Liver (tissue), 3 donors: ENCODE data around the gene TRAK2.
"Not testable (repeated sequence)": the region's sequence is repeated elsewhere in the genome, so short reads cannot be mapped to it uniquely, and the experiment has no call there.

Source experiments
- GABPA ChIP-seq, 2 donors: IDR thresholded peaks in 1 of 2; conservative IDR thresholded peaks in 1 of 2; 2 replicates each; pipeline ENCODE4 v1.6.1; 2016; ENCODE audit warnings: antibody characterized with exemption in 2 of 2, mild to moderate bottlenecking in 1 of 2, moderate library complexity in 1 of 2
- RAD21 ChIP-seq, 2 donors: IDR thresholded peaks; 2 replicates each; pipeline ENCODE4 v1.6.1; 2016; ENCODE audit warnings: antibody characterized with exemption in 2 of 2, mild to moderate bottlenecking in 2 of 2
- RXRA ChIP-seq, 2 donors: IDR thresholded peaks; 2 replicates each; pipeline ENCODE4 v1.6.1; 2017 to 2018; ENCODE audit warnings: antibody characterized with exemption in 2 of 2, mild to moderate bottlenecking in 1 of 2
- SP1 ChIP-seq: IDR thresholded peaks from 2 replicates; pipeline ENCODE4 v1.6.1; 2018; ENCODE audit warnings: antibody characterized with exemption, mild to moderate bottlenecking
- TAF1 ChIP-seq: conservative IDR thresholded peaks from 2 replicates; pipeline ENCODE4 v1.6.1; 2016; ENCODE audit warnings: antibody characterized with exemption, mild to moderate bottlenecking
- YY1 ChIP-seq: IDR thresholded peaks from 2 replicates; pipeline ENCODE4 v1.6.1; 2016; ENCODE audit warnings: antibody characterized with exemption, mild to moderate bottlenecking
- TF ChIP-seq, protein P1 (sequence below): fragments of 150-350 bp; IDR thresholded peaks from 2 replicates; pipeline ENCODE4 v1.5.1; 2017; ENCODE audit warnings: improper control_type of control experiment, low read depth, low read length; ENCODE audit not compliant: missing input control
- TF ChIP-seq, protein P2 (sequence below): IDR thresholded peaks from 2 replicates; pipeline ENCODE4 v1.6.1; 2016; ENCODE audit warnings: antibody characterized with exemption
- TF ChIP-seq, protein P3 (sequence below): IDR thresholded peaks from 2 replicates; pipeline ENCODE4 v1.6.1; 2016; ENCODE audit warnings: antibody characterized with exemption, mild to moderate bottlenecking
- TF ChIP-seq, protein P4 (sequence below): IDR thresholded peaks from 2 replicates; pipeline ENCODE4 v1.6.1; 2016; ENCODE audit warnings: antibody characterized with exemption
- donor health status: healthy.
- donor health status: healthy.

DNA sequence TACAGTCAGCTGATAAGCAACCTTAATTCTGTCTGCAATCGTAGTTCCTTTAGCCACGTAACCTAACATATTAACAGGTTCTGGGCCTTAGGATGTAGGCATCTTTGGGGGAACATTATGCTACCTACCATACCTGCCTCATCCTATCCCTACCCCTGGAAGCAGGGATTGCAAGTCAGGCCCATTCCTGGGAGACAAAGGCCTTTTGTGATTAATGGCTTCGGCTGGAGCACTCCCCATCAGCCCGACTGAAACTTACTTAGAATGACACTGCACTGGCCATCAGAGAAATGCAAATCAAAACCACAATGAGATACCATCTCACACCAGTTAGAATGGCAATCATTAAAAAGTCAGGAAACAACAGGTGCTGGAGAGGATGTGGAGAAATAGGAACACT is 32.5 kb upstream of the TRAK2 start:
- TF ChIP-seq, protein P1, sequence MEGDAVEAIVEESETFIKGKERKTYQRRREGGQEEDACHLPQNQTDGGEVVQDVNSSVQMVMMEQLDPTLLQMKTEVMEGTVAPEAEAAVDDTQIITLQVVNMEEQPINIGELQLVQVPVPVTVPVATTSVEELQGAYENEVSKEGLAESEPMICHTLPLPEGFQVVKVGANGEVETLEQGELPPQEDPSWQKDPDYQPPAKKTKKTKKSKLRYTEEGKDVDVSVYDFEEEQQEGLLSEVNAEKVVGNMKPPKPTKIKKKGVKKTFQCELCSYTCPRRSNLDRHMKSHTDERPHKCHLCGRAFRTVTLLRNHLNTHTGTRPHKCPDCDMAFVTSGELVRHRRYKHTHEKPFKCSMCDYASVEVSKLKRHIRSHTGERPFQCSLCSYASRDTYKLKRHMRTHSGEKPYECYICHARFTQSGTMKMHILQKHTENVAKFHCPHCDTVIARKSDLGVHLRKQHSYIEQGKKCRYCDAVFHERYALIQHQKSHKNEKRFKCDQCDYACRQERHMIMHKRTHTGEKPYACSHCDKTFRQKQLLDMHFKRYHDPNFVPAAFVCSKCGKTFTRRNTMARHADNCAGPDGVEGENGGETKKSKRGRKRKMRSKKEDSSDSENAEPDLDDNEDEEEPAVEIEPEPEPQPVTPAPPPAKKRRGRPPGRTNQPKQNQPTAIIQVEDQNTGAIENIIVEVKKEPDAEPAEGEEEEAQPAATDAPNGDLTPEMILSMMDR = not testable (repeated sequence)
- TF ChIP-seq, protein P2, sequence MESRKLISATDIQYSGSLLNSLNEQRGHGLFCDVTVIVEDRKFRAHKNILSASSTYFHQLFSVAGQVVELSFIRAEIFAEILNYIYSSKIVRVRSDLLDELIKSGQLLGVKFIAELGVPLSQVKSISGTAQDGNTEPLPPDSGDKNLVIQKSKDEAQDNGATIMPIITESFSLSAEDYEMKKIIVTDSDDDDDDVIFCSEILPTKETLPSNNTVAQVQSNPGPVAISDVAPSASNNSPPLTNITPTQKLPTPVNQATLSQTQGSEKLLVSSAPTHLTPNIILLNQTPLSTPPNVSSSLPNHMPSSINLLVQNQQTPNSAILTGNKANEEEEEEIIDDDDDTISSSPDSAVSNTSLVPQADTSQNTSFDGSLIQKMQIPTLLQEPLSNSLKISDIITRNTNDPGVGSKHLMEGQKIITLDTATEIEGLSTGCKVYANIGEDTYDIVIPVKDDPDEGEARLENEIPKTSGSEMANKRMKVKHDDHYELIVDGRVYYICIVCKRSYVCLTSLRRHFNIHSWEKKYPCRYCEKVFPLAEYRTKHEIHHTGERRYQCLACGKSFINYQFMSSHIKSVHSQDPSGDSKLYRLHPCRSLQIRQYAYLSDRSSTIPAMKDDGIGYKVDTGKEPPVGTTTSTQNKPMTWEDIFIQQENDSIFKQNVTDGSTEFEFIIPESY = not testable (repeated sequence)
- not testable (repeated sequence) for TF ChIP-seq TAF1; YY1; SP1; GABPA (IDR thresholded peaks at IDR 0.05 in 1 of 2, conservative IDR thresholded peaks at IDR 0.05 in 1 of 2); RXRA (IDR thresholded peaks at IDR 0.05); RAD21 (IDR thresholded peaks at IDR 0.05)
- TF ChIP-seq, protein P3, sequence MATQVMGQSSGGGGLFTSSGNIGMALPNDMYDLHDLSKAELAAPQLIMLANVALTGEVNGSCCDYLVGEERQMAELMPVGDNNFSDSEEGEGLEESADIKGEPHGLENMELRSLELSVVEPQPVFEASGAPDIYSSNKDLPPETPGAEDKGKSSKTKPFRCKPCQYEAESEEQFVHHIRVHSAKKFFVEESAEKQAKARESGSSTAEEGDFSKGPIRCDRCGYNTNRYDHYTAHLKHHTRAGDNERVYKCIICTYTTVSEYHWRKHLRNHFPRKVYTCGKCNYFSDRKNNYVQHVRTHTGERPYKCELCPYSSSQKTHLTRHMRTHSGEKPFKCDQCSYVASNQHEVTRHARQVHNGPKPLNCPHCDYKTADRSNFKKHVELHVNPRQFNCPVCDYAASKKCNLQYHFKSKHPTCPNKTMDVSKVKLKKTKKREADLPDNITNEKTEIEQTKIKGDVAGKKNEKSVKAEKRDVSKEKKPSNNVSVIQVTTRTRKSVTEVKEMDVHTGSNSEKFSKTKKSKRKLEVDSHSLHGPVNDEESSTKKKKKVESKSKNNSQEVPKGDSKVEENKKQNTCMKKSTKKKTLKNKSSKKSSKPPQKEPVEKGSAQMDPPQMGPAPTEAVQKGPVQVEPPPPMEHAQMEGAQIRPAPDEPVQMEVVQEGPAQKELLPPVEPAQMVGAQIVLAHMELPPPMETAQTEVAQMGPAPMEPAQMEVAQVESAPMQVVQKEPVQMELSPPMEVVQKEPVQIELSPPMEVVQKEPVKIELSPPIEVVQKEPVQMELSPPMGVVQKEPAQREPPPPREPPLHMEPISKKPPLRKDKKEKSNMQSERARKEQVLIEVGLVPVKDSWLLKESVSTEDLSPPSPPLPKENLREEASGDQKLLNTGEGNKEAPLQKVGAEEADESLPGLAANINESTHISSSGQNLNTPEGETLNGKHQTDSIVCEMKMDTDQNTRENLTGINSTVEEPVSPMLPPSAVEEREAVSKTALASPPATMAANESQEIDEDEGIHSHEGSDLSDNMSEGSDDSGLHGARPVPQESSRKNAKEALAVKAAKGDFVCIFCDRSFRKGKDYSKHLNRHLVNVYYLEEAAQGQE = not testable (repeated sequence)
- TF ChIP-seq, protein P4, sequence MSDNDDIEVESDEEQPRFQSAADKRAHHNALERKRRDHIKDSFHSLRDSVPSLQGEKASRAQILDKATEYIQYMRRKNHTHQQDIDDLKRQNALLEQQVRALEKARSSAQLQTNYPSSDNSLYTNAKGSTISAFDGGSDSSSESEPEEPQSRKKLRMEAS = not testable (repeated sequence)
